HFF-Myc (cell line): Measurements from ENCODE around the gene IGFBPL1.
"Not testable (repeated sequence)": the region's sequence is repeated elsewhere in the genome, so short reads cannot be mapped to it uniquely, and the experiment has no call there.

Experiments
- DNase-seq: peaks from one replicate; pipeline ENCODE4 v3.0.0-alpha.2; 2011; ENCODE audit warnings: low read depth; ENCODE audit errors: extremely low read depth
- H3K4me3 ChIP-seq: replicated peaks from 2 replicates; pipeline ENCODE4 v1.5.1; 2011; ENCODE audit warnings: low read depth, mild to moderate bottlenecking, control low read depth, low read length
- CTCF ChIP-seq: IDR thresholded peaks from 2 replicates; pipeline ENCODE4 v1.5.1; 2012; ENCODE audit warnings: mild to moderate bottlenecking, low read depth, low read length, control low read depth; ENCODE audit errors: missing control alignments

IGFBPL1 gene

GRCh38 chr9:38423973-38424843 is at the start of gene IGFBPL1:
Gene IGFBPL1 (minus strand): TSS chr9:38424454. CDS start chr9:38424424, 30 bp downstream.
- DNase-seq = no peak
- H3K4me3 ChIP-seq = no peak within 1 kb of the TSS
- no peak for TF ChIP-seq CTCF

GRCh38 chr9:38472583-38473249 is 48.5 kb upstream of the IGFBPL1 start:
- not testable (repeated sequence) for H3K4me3 ChIP-seq, DNase-seq

- no peak for TF ChIP-seq CTCF
- H3K4me3 ChIP-seq = no peak overlapping the region
- DNase-seq = no peak
These were observed 43.1 kb upstream of the IGFBPL1 start for GRCh38 chr9:38467404-38467803.

- no peak for DNase-seq
- no peak for TF ChIP-seq CTCF
- no peak overlapping the region for H3K4me3 ChIP-seq
These were observed 29.6 kb upstream of the IGFBPL1 start for GRCh38 chr9:38453835-38454234.

- no peak for DNase-seq
- no peak overlapping the region for H3K4me3 ChIP-seq
- no peak for TF ChIP-seq CTCF
These were observed 26.9 kb upstream of the IGFBPL1 start for GRCh38 chr9:38451162-38451561.

- H3K4me3 ChIP-seq = no peak overlapping the region
- no peak for TF ChIP-seq CTCF
- DNase-seq = no peak
These were observed 23.4 kb upstream of the IGFBPL1 start for GRCh38 chr9:38447703-38448102.
